ENCODE measurements around the gene NKD1. TPM values are rescaled to one million over a fixed set of nuclear protein-coding genes. Genes with fewer than 3 reads are reported as not detected.

NKD1 gene
- total RNA-seq, 1 experiment from 2014 or later: 11.4 TPM

- TF ChIP-seq ZNF274 (IDR thresholded peaks at IDR 0.05; ENCODE audit: low read depth, low read length): no peak
- TF ChIP-seq POLR2A (IDR thresholded peaks at IDR 0.05; ENCODE audit: borderline replicate concordance, extremely low read depth, insufficient read depth, insufficient read length): no peak
- TF ChIP-seq EZH2phosphoT487 (IDR thresholded peaks at IDR 0.05; ENCODE audit: borderline replicate concordance): no peak
- TF ChIP-seq SIN3A (IDR thresholded peaks at IDR 0.05; ENCODE audit: low read depth): no peak
- TF ChIP-seq ELF1 (IDR thresholded peaks at IDR 0.05; ENCODE audit: borderline replicate concordance, low read depth): no peak
- no peak for TF ChIP-seq EZH2 (IDR thresholded peaks at IDR 0.05)
These were observed 13.2 kb upstream of the NKD1 start (continued) for GRCh38 chr16:50534958-50535357.

DNA sequence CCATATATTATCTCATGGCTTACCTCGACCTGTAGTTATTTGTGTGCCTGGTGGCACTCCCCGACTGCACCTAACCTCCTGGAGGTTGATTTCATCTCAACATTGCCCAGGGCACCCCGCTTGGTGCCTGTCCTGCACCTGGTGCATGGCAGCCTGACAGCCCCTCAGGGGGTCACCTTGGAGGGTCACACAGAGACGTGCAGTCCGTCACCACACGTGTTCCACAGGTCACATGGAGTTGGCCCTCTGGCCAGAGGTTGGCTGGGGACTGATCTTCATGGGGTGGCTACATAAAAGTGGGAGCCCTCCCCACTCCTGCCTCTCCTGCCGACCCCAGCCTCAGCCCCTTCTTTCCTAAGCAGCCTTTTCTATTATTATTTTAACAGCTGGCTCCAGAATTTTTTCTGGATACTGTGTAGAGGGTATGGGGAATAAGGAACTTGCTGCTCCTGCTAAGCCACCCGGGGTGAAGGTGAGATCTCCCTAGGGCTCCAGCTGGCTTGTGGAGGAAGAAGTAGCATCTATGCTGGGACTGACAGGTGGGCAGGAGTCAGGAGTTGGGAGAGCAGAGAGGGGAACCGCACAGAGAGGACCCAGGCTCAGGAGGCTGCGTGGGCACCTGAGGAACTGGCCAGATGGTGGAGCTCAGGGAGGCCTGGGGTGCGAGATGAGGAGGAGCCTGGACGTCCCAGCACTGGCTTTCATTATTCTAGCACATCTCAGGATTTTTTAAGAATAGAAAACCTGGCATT, 12.5 kb upstream of the NKD1 start:
- H3K27me3 ChIP-seq (ENCODE audit: insufficient read depth, low read length): no peaks in the 10 kb centered on the region
- ATAC-seq: no peak

More for the DNA sequence above, 12.5 kb upstream of the NKD1 start:
- Histone ChIP-seq H3K4me1 (ENCODE audit: control insufficient read depth in 1 of 2, insufficient read depth in 2 of 2, low read length in 2 of 2) (no peaks in the 10 kb centered on the region), H3K9me3 (ENCODE audit: control insufficient read depth in 1 of 2, insufficient read depth in 1 of 2, low read depth in 1 of 2, low read length in 2 of 2) (no peaks in the 10 kb centered on the region), H4K20me1 (ENCODE audit: insufficient read depth) (no peaks in the 10 kb centered on the region), H3K27ac (ENCODE audit: low read depth, low read length) (no peak overlapping the region), H3K9ac (ENCODE audit: low read length) (no peak overlapping the region), H3K4me2 (ENCODE audit: low read length) (no peak overlapping the region), H3K79me2 (ENCODE audit: insufficient read depth, low read length) (no peaks in the 10 kb centered on the region), H3K36me3 (ENCODE audit: control insufficient read depth in 1 of 2, insufficient read depth in 2 of 2, low read length in 2 of 2) (no peaks in the 10 kb centered on the region), H3K9me2 (ENCODE audit: insufficient read depth) (no peaks in the 10 kb centered on the region), H3K4me3 (replicated peaks in 1 of 2; ENCODE audit: low read depth in 1 of 2, low read length in 2 of 2) (no peak overlapping the region), H2AFZ (ENCODE audit: low read depth, low read length, poor library complexity, severe bottlenecking) (no peak overlapping the region)
- no peak for DNase-seq (ENCODE audit: low read depth, low spot score)
- ChIA-PET POLR2A (no interaction called here), CTCF (no interaction called here), RAD21 (ENCODE audit: low non-redundant PET in 1 of 2, low total read pairs in 2 of 2, uncharacterized antibody in 2 of 2, unreplicated experiment in 2 of 2) (no interaction called here)
- intact Hi-C loops (cut with micrococcal nuclease): no loop called here
- BruUV-seq (replicated peaks): no TSS peak
- TF ChIP-seq, protein P1, sequence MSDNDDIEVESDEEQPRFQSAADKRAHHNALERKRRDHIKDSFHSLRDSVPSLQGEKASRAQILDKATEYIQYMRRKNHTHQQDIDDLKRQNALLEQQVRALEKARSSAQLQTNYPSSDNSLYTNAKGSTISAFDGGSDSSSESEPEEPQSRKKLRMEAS (IDR thresholded peaks at IDR 0.05): no peak
- TF ChIP-seq SRF (IDR thresholded peaks at IDR 0.05; ENCODE audit: low read depth): no peak
- TF ChIP-seq ZFX (IDR thresholded peaks at IDR 0.05): no peak
- TF ChIP-seq EZH2phosphoT487 (IDR thresholded peaks at IDR 0.05; ENCODE audit: borderline replicate concordance): no peak
- no peak for TF ChIP-seq CTCF (IDR thresholded peaks at IDR 0.05 in 2 of 3, conservative IDR thresholded peaks at IDR 0.05 in 1 of 3; ENCODE audit: borderline replicate concordance in 1 of 3, insufficient read depth in 1 of 3, low read depth in 2 of 3, low read length in 2 of 3)
- TF ChIP-seq, protein P2, sequence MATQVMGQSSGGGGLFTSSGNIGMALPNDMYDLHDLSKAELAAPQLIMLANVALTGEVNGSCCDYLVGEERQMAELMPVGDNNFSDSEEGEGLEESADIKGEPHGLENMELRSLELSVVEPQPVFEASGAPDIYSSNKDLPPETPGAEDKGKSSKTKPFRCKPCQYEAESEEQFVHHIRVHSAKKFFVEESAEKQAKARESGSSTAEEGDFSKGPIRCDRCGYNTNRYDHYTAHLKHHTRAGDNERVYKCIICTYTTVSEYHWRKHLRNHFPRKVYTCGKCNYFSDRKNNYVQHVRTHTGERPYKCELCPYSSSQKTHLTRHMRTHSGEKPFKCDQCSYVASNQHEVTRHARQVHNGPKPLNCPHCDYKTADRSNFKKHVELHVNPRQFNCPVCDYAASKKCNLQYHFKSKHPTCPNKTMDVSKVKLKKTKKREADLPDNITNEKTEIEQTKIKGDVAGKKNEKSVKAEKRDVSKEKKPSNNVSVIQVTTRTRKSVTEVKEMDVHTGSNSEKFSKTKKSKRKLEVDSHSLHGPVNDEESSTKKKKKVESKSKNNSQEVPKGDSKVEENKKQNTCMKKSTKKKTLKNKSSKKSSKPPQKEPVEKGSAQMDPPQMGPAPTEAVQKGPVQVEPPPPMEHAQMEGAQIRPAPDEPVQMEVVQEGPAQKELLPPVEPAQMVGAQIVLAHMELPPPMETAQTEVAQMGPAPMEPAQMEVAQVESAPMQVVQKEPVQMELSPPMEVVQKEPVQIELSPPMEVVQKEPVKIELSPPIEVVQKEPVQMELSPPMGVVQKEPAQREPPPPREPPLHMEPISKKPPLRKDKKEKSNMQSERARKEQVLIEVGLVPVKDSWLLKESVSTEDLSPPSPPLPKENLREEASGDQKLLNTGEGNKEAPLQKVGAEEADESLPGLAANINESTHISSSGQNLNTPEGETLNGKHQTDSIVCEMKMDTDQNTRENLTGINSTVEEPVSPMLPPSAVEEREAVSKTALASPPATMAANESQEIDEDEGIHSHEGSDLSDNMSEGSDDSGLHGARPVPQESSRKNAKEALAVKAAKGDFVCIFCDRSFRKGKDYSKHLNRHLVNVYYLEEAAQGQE (IDR thresholded peaks at IDR 0.05; ENCODE audit: low read depth): no peak
- TF ChIP-seq ZNF274 (IDR thresholded peaks at IDR 0.05; ENCODE audit: low read depth, low read length): no peak
- no peak for TF ChIP-seq ELF1 (IDR thresholded peaks at IDR 0.05; ENCODE audit: borderline replicate concordance, low read depth)
- no peak for TF ChIP-seq JUND (IDR thresholded peaks at IDR 0.05)
- no peak for TF ChIP-seq CEBPB (IDR thresholded peaks at IDR 0.05; ENCODE audit: low read depth)
- no peak for TF ChIP-seq POLR2A (IDR thresholded peaks at IDR 0.05; ENCODE audit: borderline replicate concordance, extremely low read depth, insufficient read depth, insufficient read length)
